OCI-LY1 (cell line): ENCODE results near the gene PRPF6.

ENCODE experiments used
- H2AFZ ChIP-seq: fragments of 200-600 bp; sonication (generic), shearing (Covaris generic); 2 replicates; pipeline ENCODE4 v1.6.0; 2014; ENCODE audit warnings: antibody characterized with exemption, mild to moderate bottlenecking, low read length
- H3F3A ChIP-seq: fragments of 200-600 bp; sonication (generic), shearing (Covaris generic); 2 replicates; pipeline ENCODE4 v1.6.0; 2014; ENCODE audit warnings: mild to moderate bottlenecking, antibody characterized with exemption, low read length, moderate library complexity; ENCODE audit not compliant: insufficient read depth
- H3K27ac ChIP-seq: fragments of 200-600 bp; sonication (generic); 2 replicates; pipeline ENCODE4 v1.5.1; 2014; ENCODE audit warnings: low read length, mixed run types, mild to moderate bottlenecking, low read depth; ENCODE audit not compliant: poor library complexity, severe bottlenecking
- H3K27me3 ChIP-seq: fragments of 200-600 bp; sonication (generic); 2 replicates; pipeline ENCODE4 v1.6.0; 2014; ENCODE audit warnings: antibody characterized with exemption, mild to moderate bottlenecking, low read length, moderate library complexity; ENCODE audit not compliant: insufficient read depth
- H3K36me3 ChIP-seq: fragments of 200-600 bp; sonication (generic); 2 replicates; pipeline ENCODE4 v1.6.1; 2014; ENCODE audit warnings: mild to moderate bottlenecking, antibody characterized with exemption, low read length, moderate library complexity, mixed read lengths; ENCODE audit not compliant: insufficient read depth
- H3K4me1 ChIP-seq: fragments of 200-600 bp; sonication (generic); 2 replicates; pipeline ENCODE4 v1.5.1; 2014; ENCODE audit warnings: mild to moderate bottlenecking, low read length, moderate library complexity; ENCODE audit not compliant: insufficient read depth, severe bottlenecking
- H3K4me2 ChIP-seq: fragments of 200-600 bp; sonication (generic), shearing (Covaris generic); 2 replicates; pipeline ENCODE4 v1.6.1; 2014; ENCODE audit warnings: low read length
- H3K4me3 ChIP-seq: fragments of 200-600 bp; sonication (generic); 2 replicates; pipeline ENCODE4 v1.5.1; 2014; ENCODE audit warnings: low read length, low read depth, mild to moderate bottlenecking, mixed read lengths; ENCODE audit not compliant: poor library complexity, severe bottlenecking
- H3K79me2 ChIP-seq: fragments of 200-600 bp; shearing (Covaris generic); 2 replicates; pipeline ENCODE4 v1.6.1; 2016; ENCODE audit warnings: mixed run types, low read length, mixed read lengths; ENCODE audit not compliant: insufficient read depth
- H3K9ac ChIP-seq: fragments of 200-600 bp; sonication (generic), shearing (Covaris generic); 2 replicates; pipeline ENCODE4 v1.6.1; 2014; ENCODE audit warnings: mild to moderate bottlenecking, low read length, mixed read lengths
- H3K9me2 ChIP-seq: fragments of 200-600 bp; sonication (generic), shearing (Covaris generic); 2 replicates; pipeline ENCODE4 v1.6.1; 2014; ENCODE audit warnings: low read depth, mild to moderate bottlenecking, low read length, mixed read lengths
- H3K9me3 ChIP-seq: fragments of 200-600 bp; shearing (Covaris generic); 2 replicates; pipeline ENCODE4 v1.6.1; 2014; ENCODE audit warnings: low read length, mixed read lengths
- H4K20me1 ChIP-seq: fragments of 200-600 bp; sonication (generic), shearing (Covaris generic); 2 replicates; pipeline ENCODE4 v1.6.0; 2016; ENCODE audit warnings: mild to moderate bottlenecking, low read length; ENCODE audit not compliant: insufficient read depth
- EZH2 ChIP-seq: fragments of 200-600 bp; sonication (generic), shearing (Covaris generic); IDR thresholded peaks from 2 replicates; pipeline ENCODE4 v1.8.0; 2017; ENCODE audit warnings: borderline replicate concordance, mixed run types, mild to moderate bottlenecking, antibody characterized with exemption, low read length, moderate library complexity, mixed read lengths
- TF ChIP-seq, protein P1 (sequence below): fragments of 200-600 bp; sonication (generic), shearing (Covaris generic); IDR thresholded peaks from 2 replicates; pipeline ENCODE4 v1.5.1; 2017; ENCODE audit warnings: mild to moderate bottlenecking, antibody characterized with exemption, low read length, moderate library complexity, mixed read lengths

PRPF6 gene

DNA sequence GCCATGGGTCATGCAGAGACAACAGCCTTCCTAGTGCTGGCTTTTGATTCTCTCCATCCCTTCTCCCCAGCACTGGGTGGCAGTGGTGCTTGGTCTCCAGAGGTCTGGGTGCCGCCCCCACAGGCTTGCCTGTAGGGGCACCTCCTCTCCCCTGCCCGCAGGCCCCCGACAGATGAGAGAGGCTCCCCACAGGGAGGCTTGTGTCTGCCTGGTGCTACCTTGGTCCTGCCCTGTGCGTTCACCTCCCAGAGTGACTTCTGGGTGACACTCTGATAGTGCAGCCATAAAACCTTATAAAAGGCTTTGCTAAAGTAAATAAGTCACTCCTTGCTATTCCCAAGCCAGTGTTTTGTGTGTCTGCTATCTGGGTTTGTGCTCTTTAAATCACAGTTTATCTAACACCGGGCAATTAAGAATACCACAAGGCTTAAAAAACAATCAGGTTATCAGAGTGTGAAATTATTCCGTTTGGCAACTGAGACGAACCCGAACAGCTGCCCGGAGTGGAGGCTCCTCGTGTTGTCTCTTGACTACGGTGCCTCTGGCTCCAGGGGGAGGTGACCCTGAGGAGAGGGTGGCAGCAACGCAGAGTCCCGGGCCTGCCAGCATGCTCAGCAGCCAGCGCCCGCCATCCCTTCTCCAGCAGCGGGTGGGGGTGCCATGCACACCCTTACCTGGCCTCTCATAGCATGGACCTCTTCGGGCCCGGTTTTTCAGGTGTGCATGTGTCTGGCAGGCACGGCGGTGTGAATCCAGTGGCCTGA lies 49.6 kb downstream of the PRPF6 start:
- Histone ChIP-seq H3K27ac (no peak overlapping the region), H4K20me1 (no peaks in the 10 kb centered on the region), H3K9ac (no peak overlapping the region), H3K4me2 (no peak overlapping the region), H2AFZ (no peak overlapping the region), H3K4me3 (no peak overlapping the region), H3F3A (no peaks in the 10 kb centered on the region), H3K9me2 (no peaks in the 10 kb centered on the region), H3K4me1 (no peaks in the 10 kb centered on the region), H3K36me3 (peaks cover 55% of the 10 kb centered on the region), H3K27me3 (no peaks in the 10 kb centered on the region), H3K9me3 (no peaks in the 10 kb centered on the region), H3K79me2 (no peaks in the 10 kb centered on the region)
- no peak for TF ChIP-seq EZH2
- TF ChIP-seq, protein P1, sequence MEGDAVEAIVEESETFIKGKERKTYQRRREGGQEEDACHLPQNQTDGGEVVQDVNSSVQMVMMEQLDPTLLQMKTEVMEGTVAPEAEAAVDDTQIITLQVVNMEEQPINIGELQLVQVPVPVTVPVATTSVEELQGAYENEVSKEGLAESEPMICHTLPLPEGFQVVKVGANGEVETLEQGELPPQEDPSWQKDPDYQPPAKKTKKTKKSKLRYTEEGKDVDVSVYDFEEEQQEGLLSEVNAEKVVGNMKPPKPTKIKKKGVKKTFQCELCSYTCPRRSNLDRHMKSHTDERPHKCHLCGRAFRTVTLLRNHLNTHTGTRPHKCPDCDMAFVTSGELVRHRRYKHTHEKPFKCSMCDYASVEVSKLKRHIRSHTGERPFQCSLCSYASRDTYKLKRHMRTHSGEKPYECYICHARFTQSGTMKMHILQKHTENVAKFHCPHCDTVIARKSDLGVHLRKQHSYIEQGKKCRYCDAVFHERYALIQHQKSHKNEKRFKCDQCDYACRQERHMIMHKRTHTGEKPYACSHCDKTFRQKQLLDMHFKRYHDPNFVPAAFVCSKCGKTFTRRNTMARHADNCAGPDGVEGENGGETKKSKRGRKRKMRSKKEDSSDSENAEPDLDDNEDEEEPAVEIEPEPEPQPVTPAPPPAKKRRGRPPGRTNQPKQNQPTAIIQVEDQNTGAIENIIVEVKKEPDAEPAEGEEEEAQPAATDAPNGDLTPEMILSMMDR, result no peak

DNA sequence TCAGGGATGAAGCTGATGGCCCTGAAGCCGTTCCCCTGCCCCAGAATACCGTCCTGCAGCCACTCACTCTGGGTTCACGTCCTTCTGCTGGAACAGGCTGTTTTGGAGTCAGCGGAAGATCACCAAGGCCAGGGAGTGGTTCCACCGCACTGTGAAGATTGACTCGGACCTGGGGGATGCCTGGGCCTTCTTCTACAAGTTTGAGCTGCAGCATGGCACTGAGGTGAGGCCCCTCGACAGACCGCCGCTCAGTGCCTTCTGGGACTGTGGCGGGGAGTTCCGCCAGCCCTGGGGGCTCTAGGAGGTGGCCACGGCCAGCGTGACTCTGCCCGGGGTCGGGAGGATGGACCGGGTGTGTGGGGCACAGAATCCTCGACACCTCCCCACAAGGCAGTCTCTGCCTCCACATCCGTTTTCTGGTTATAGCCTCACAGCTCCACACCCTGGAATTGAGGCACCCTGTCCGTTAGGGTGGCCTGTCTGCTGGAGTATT lies 50.9 kb downstream of the PRPF6 start:
- no peaks in the 10 kb centered on the region for H3K9me3 ChIP-seq
- no peak overlapping the region for H3K4me2 ChIP-seq
- no peak overlapping the region for H3K9ac ChIP-seq
- H3K4me1 ChIP-seq, result no peaks in the 10 kb centered on the region
- H3K27me3 ChIP-seq, result no peaks in the 10 kb centered on the region
- no peaks in the 10 kb centered on the region for H3K9me2 ChIP-seq
- H3K36me3 ChIP-seq, result peaks cover 48% of the 10 kb centered on the region
- H3K27ac ChIP-seq, result no peak overlapping the region
- H3K4me3 ChIP-seq, result no peak overlapping the region
- H3K79me2 ChIP-seq, result no peaks in the 10 kb centered on the region
- no peak overlapping the region for H2AFZ ChIP-seq
- no peaks in the 10 kb centered on the region for H3F3A ChIP-seq
- no peak for TF ChIP-seq EZH2
- TF ChIP-seq, protein P1, result no peak
- no peaks in the 10 kb centered on the region for H4K20me1 ChIP-seq

DNA sequence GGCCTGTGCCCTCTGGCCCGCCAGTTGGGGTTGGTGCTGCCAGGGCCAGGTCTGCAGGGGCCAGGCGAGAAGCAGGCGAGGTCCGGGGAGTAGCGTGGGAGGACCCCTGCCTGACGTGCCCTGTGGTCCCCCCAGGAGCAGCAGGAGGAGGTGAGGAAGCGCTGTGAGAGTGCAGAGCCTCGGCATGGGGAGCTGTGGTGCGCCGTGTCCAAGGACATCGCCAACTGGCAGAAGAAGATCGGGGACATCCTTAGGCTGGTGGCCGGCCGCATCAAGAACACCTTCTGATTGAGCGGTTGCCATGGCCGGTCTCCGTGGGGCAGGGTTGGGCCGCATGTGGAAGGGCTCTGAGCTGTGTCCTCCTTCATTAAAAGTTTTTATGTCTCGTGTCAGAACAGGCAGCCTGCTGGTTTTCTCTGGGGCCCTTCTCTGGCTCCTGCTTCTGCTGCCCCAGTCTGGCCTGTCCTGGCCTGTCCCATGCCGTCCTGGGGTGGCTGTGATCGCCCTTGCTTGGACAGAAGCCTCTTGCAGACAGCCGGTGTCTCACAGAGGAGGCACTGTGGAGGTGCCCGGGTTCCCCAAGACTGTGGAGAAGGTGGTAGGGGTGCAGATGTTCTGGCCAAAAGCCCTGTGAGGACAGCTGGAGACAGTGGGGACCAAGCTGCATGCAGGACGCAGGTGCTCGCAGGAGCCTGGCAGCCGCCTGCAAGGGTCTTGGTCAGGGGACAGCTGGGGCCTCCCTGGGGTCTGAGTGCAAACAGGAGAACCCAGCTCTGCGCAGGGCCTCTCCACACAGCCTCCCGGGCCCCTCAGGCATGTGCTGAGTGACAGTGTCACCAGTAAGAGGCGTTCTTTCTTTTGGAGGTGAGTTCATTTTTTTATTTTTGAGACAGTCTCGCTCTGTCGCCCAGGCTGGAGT lies 52.0 kb downstream of the PRPF6 start:
- Histone ChIP-seq H4K20me1 (no peaks in the 10 kb centered on the region), H2AFZ (no peak overlapping the region), H3K27me3 (no peaks in the 10 kb centered on the region), H3K36me3 (peaks cover 37% of the 10 kb centered on the region), H3K9me2 (no peaks in the 10 kb centered on the region), H3K4me1 (peaks cover 4% of the 10 kb centered on the region), H3K79me2 (no peaks in the 10 kb centered on the region), H3K9me3 (no peaks in the 10 kb centered on the region), H3K4me2 (no peak overlapping the region), H3K9ac (no peak overlapping the region), H3F3A (no peaks in the 10 kb centered on the region), H3K27ac (no peak overlapping the region), H3K4me3 (no peak overlapping the region)
- TF ChIP-seq, protein P1, result no peak
- no peak for TF ChIP-seq EZH2
